HUES48 (cell line): ENCODE measurements around the gene GLYR1.

Source experiments
- H3K27ac ChIP-seq: one replicate; pipeline ENCODE4 v1.7.0; 2013; ENCODE audit warnings: low read depth, low read length, inconsistent platforms
- H3K27me3 ChIP-seq: 2 replicates; pipeline ENCODE4 v1.6.1; 2013; ENCODE audit warnings: mild to moderate bottlenecking, low read length; ENCODE audit not compliant: control insufficient read depth, insufficient read depth
- H3K36me3 ChIP-seq: 2 replicates; pipeline ENCODE4 v1.6.1; 2013; ENCODE audit warnings: low read length; ENCODE audit not compliant: control insufficient read depth, insufficient read depth
- H3K4me1 ChIP-seq: 2 replicates; pipeline ENCODE4 v1.6.1; 2013; ENCODE audit warnings: mild to moderate bottlenecking, low read length; ENCODE audit not compliant: control insufficient read depth, insufficient read depth
- H3K4me3 ChIP-seq: 2 replicates; pipeline ENCODE4 v1.5.1; 2013; ENCODE audit warnings: mild to moderate bottlenecking, low read depth, low read length
- H3K9ac ChIP-seq: 2 replicates; pipeline ENCODE4 v1.6.1; 2013; ENCODE audit warnings: mild to moderate bottlenecking, low read depth, low read length, moderate library complexity
- H3K9me3 ChIP-seq: 2 replicates; pipeline ENCODE4 v1.6.1; 2013; ENCODE audit warnings: low read length; ENCODE audit not compliant: control insufficient read depth, insufficient read depth

Gene GLYR1

DNA sequence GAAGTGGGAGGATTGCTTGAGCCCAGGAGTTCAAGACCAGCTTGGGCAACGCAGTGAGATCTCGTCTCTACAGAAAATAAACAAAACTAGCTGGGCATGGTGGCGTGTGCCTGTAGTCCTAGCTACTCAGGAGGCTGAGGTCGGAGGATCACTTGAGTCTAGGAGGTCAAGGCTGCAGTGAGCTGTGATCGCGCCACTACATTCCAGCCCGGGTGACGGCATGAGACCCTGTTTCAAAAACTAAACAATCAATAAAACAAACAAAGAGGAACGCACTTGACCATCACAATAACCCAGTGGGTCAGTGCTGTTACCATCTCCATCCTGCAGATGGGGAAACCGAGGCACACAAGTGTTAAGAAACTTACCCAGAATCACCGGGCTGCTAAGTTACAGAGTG lies 93.9 kb downstream of the GLYR1 start:
- H3K9ac ChIP-seq, result no peak overlapping the region
- H3K36me3 ChIP-seq, result peaks cover 65% of the 10 kb centered on the region
- H3K4me3 ChIP-seq, result no peak overlapping the region
- no peaks in the 10 kb centered on the region for H3K4me1 ChIP-seq
- H3K9me3 ChIP-seq, result no peaks in the 10 kb centered on the region; the same call in 1 of the 2 replicates
- H3K27ac ChIP-seq, result no peak overlapping the region
- H3K27me3 ChIP-seq, result no peaks in the 10 kb centered on the region
